CD14-positive monocyte (primary cell): Measurements from ENCODE around the gene SIAH3. TPM values are rescaled to one million over a fixed set of nuclear protein-coding genes. Genes with fewer than 3 reads are reported as not detected.

Experiments
- DNase-seq, 3 donors: peaks; one replicate each; pipeline ENCODE4 v3.0.0-alpha.2; 2011 to 2022
- H2AFZ ChIP-seq: 2 replicates; pipeline ENCODE4 v1.6.0; 2012; ENCODE audit warnings: mild to moderate bottlenecking, low read depth, low read length, inconsistent platforms; ENCODE audit not compliant: insufficient read depth, poor library complexity, severe bottlenecking
- H3K27ac ChIP-seq, 2 donors: 1 replicate in 1 of 2; 2 replicates in 1 of 2; pipeline ENCODE4 v1.5.1; 2012 to 2013; ENCODE audit warnings: low read length in 2 of 2, control low read depth in 1 of 2, inconsistent platforms in 1 of 2, low read depth in 1 of 2, mild to moderate bottlenecking in 1 of 2
- H3K27me3 ChIP-seq, 2 donors: one replicate each; pipeline versions ENCODE4 v1.6.0 to v1.6.1; 2011 to 2013; ENCODE audit warnings: low read length in 2 of 2; ENCODE audit not compliant: control insufficient read depth in 2 of 2, insufficient read depth in 2 of 2
- H3K36me3 ChIP-seq, 2 donors: replicated peaks in 1 of 2; 1 replicate in 1 of 2; 2 replicates in 1 of 2; pipeline versions ENCODE4 v1.5.1 to v1.6.1; 2012 to 2013; ENCODE audit warnings: low read length in 2 of 2, control low read depth in 1 of 2, inconsistent platforms in 1 of 2, mild to moderate bottlenecking in 1 of 2; ENCODE audit not compliant: insufficient read depth in 2 of 2, control insufficient read depth in 1 of 2
- H3K4me1 ChIP-seq, 2 donors: 1 replicate in 1 of 2; 2 replicates in 1 of 2; pipeline versions ENCODE4 v1.5.1 to v1.6.1; 2012 to 2013; ENCODE audit warnings: low read length in 2 of 2, control low read depth in 1 of 2, inconsistent platforms in 1 of 2, mild to moderate bottlenecking in 1 of 2, moderate library complexity in 1 of 2; ENCODE audit not compliant: insufficient read depth in 2 of 2, control insufficient read depth in 1 of 2
- H3K4me2 ChIP-seq: replicated peaks from 2 replicates; pipeline ENCODE3; 2012; ENCODE audit warnings: low read length, moderate library complexity, mild to moderate bottlenecking; ENCODE audit not compliant: poor library complexity, severe bottlenecking; ENCODE audit errors: extremely low read depth
- H3K4me3 ChIP-seq, 3 experiments: fragments of 200-600 bp in 1 of 3; sonication (generic) in 1 of 3; replicated peaks in 1 of 3; 1 replicate in 2 of 3; 2 replicates in 1 of 3; pipeline ENCODE4 v1.5.1; 2011 to 2013; ENCODE audit warnings: low read length in 3 of 3, mild to moderate bottlenecking in 3 of 3, control low read depth in 2 of 3, low read depth in 2 of 3, inconsistent platforms in 1 of 3, moderate library complexity in 1 of 3
- H3K79me2 ChIP-seq: 2 replicates; pipeline ENCODE4 v1.6.0; 2012; ENCODE audit warnings: mild to moderate bottlenecking, control low read depth, inconsistent platforms, low read length, moderate library complexity; ENCODE audit not compliant: insufficient read depth
- H3K9ac ChIP-seq: 2 replicates; pipeline ENCODE4 v1.6.0; 2017; ENCODE audit warnings: low read length, mild to moderate bottlenecking; ENCODE audit not compliant: insufficient read depth, poor library complexity, severe bottlenecking
- H3K9me3 ChIP-seq, 2 donors: replicated peaks in 1 of 2; 1 replicate in 1 of 2; 2 replicates in 1 of 2; pipeline versions ENCODE4 v1.5.1 to v1.6.1; 2012 to 2013; ENCODE audit warnings: low read length in 2 of 2, control low read depth in 1 of 2; ENCODE audit not compliant: control insufficient read depth in 1 of 2, insufficient read depth in 1 of 2
- H4K20me1 ChIP-seq: 2 replicates; pipeline ENCODE4 v1.6.0; 2012; ENCODE audit warnings: mild to moderate bottlenecking, low read length, control low read depth, moderate library complexity; ENCODE audit not compliant: insufficient read depth
- H3K27ac Mint-ChIP-seq, 7 donors: one replicate each; pipeline ENCODE4 v1.8.0; 2020; ENCODE audit warnings: mild to moderate bottlenecking in 7 of 7, mixed read lengths in 7 of 7, moderate library complexity in 6 of 7, inconsistent platforms in 2 of 7
- H3K27me3 Mint-ChIP-seq, 3 donors: one replicate each; pipeline ENCODE4 v1.8.0; 2021 to 2022; ENCODE audit warnings: low read depth in 3 of 3, mild to moderate bottlenecking in 3 of 3, mixed read lengths in 3 of 3, moderate library complexity in 3 of 3, inconsistent platforms in 1 of 3
- H3K36me3 Mint-ChIP-seq, 2 donors: one replicate each; pipeline ENCODE4 v1.8.0; 2020; ENCODE audit warnings: mixed read lengths in 2 of 2, inconsistent platforms in 1 of 2, mild to moderate bottlenecking in 1 of 2
- H3K4me1 Mint-ChIP-seq: one replicate; pipeline ENCODE4 v1.8.0; 2020; ENCODE audit warnings: mild to moderate bottlenecking, mixed read lengths
- H3K4me3 Mint-ChIP-seq, 2 donors: one replicate each; pipeline ENCODE4 v1.8.0; 2020; ENCODE audit warnings: mild to moderate bottlenecking in 2 of 2, mixed read lengths in 2 of 2, moderate library complexity in 1 of 2
- H3K9me3 Mint-ChIP-seq, 7 donors: one replicate each; pipeline ENCODE4 v1.8.0; 2020 to 2022; ENCODE audit warnings: mixed read lengths in 7 of 7, mild to moderate bottlenecking in 6 of 7, moderate library complexity in 6 of 7, inconsistent platforms in 2 of 7
- WGBS: methylation state at CpG from one replicate; pipeline ENCODE4 v1.1.5; 2013; ENCODE audit warnings: missing lambda C conversion rate; ENCODE audit not compliant: insufficient coverage; 5-methylcytosine and 5-hydroxymethylcytosine counted together
- intact Hi-C, 2 donors: fragments of 100-400 bp; cut with micrococcal nuclease; formaldehyde crosslinking; loops; one replicate each; pipeline versions ENCODE4 v1.15.0 to v1.15.1; 2023
- polyA plus RNA-seq, 3 donors: library from polyadenylated mRNA; depleted of rRNA in 1 of 3; unstranded in 2 of 3; stranded (reverse) in 1 of 3; fragments of 300-500 nt in 2 of 3; fragments of >200 nt in 1 of 3; fragmentation: Illumina TruSeq in 2 of 3; gene quantifications; 1 replicate in 2 of 3; 2 replicates in 1 of 3; pipeline ENCODE4 v1.2.3, GENCODE V29; 2012 to 2021
- TF ChIP-seq, protein P1 (sequence below): fragments of 200-600 bp; IDR thresholded peaks from one replicate; pipeline ENCODE4 v1.8.0; 2022; ENCODE audit warnings: antibody characterized with exemption, mild to moderate bottlenecking

SIAH3 gene
- polyA plus RNA-seq, 3 donors = not detected

- H3K27me3 Mint-ChIP-seq = peaks cover 0 to 3% (median 0%) of the 10 kb centered on the region in 3 donors
- TF ChIP-seq, protein P1, sequence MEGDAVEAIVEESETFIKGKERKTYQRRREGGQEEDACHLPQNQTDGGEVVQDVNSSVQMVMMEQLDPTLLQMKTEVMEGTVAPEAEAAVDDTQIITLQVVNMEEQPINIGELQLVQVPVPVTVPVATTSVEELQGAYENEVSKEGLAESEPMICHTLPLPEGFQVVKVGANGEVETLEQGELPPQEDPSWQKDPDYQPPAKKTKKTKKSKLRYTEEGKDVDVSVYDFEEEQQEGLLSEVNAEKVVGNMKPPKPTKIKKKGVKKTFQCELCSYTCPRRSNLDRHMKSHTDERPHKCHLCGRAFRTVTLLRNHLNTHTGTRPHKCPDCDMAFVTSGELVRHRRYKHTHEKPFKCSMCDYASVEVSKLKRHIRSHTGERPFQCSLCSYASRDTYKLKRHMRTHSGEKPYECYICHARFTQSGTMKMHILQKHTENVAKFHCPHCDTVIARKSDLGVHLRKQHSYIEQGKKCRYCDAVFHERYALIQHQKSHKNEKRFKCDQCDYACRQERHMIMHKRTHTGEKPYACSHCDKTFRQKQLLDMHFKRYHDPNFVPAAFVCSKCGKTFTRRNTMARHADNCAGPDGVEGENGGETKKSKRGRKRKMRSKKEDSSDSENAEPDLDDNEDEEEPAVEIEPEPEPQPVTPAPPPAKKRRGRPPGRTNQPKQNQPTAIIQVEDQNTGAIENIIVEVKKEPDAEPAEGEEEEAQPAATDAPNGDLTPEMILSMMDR = no peak
Measured at GRCh38 chr13:45799451-45799850, 52.1 kb downstream of the SIAH3 start.

GRCh38 chr13:45798851-45799250, 52.7 kb downstream of the SIAH3 start:
- Histone ChIP-seq H3K4me3 (no peak overlapping the region), H3K27ac (no peak overlapping the region), H4K20me1 (no peaks in the 10 kb centered on the region), H3K9ac (no peak overlapping the region), H3K4me2 (no peak overlapping the region), H3K36me3 (no peaks in the 10 kb centered on the region), H3K9me3 (no peaks in the 10 kb centered on the region), H3K4me1 (no peaks in the 10 kb centered on the region), H3K27me3 (no peaks in the 10 kb centered on the region), H3K79me2 (no peaks in the 10 kb centered on the region), H2AFZ (no peak overlapping the region)
- intact Hi-C loops = no loop called here
- no peak for DNase-seq
- H3K27me3 Mint-ChIP-seq = peaks cover 0 to 3% (median 0%) of the 10 kb centered on the region in 3 donors
- no peak overlapping the region for H3K27ac Mint-ChIP-seq
- 100% methylated on average over 1 of the region's 3 CpGs for WGBS
- no peaks in the 10 kb centered on the region for H3K4me1 Mint-ChIP-seq
- TF ChIP-seq, protein P1 = no peak
- peaks cover 0 to 2% (median 0%) of the 10 kb centered on the region in 7 donors for H3K9me3 Mint-ChIP-seq
- H3K4me3 Mint-ChIP-seq = no peak overlapping the region
- no peaks in the 10 kb centered on the region for H3K36me3 Mint-ChIP-seq

More at GRCh38 chr13:45799451-45799850, 52.1 kb downstream of the SIAH3 start:
- WGBS = no CpG with 5 or more reads among the region's 3 CpGs
- H3K9ac ChIP-seq = no peak overlapping the region
- no peak overlapping the region for H3K4me3 ChIP-seq
- H2AFZ ChIP-seq = no peak overlapping the region
- H3K36me3 Mint-ChIP-seq = no peaks in the 10 kb centered on the region
- no peaks in the 10 kb centered on the region for H4K20me1 ChIP-seq
- no peaks in the 10 kb centered on the region for H3K9me3 ChIP-seq
- no peaks in the 10 kb centered on the region for H3K4me1 ChIP-seq
- H3K4me2 ChIP-seq = no peak overlapping the region
- H3K27ac Mint-ChIP-seq = no peak overlapping the region
- intact Hi-C loops = no loop called here
- H3K27ac ChIP-seq = no peak overlapping the region
- no peaks in the 10 kb centered on the region for H3K27me3 ChIP-seq
- DNase-seq = no peak
- no peaks in the 10 kb centered on the region for H3K79me2 ChIP-seq
- H3K36me3 ChIP-seq = no peaks in the 10 kb centered on the region
- peaks cover 0 to 2% (median 0%) of the 10 kb centered on the region in 7 donors for H3K9me3 Mint-ChIP-seq
- H3K4me3 Mint-ChIP-seq = no peak overlapping the region
- H3K4me1 Mint-ChIP-seq = no peaks in the 10 kb centered on the region
